Suprapubic skin (tissue), 4 donors: ENCODE data around the gene AGBL1. TPM values are rescaled to one million over a fixed set of nuclear protein-coding genes. Genes with fewer than 3 reads are reported as not detected.

Experiments
- DNase-seq, 2 donors: peaks; one replicate each; pipeline ENCODE4 v3.0.0-alpha.2; 2019; ENCODE audit warnings: low spot score in 2 of 2
- H3K27ac ChIP-seq: fragments of 200-600 bp; sonication (generic); one replicate; pipeline ENCODE4 v1.5.1; 2019
- H3K27me3 ChIP-seq: fragments of 200-600 bp; sonication (generic); one replicate; pipeline ENCODE4 v1.5.1; 2019
- H3K36me3 ChIP-seq: fragments of 200-600 bp; sonication (generic); one replicate; pipeline ENCODE4 v1.5.1; 2019
- H3K4me1 ChIP-seq: fragments of 200-600 bp; sonication (generic); one replicate; pipeline ENCODE4 v1.5.1; 2019
- H3K4me3 ChIP-seq: fragments of 200-600 bp; sonication (generic); one replicate; pipeline ENCODE4 v1.5.1; 2019; ENCODE audit warnings: mild to moderate bottlenecking
- H3K9me3 ChIP-seq: fragments of 200-600 bp; sonication (generic); one replicate; pipeline ENCODE4 v1.5.1; 2019
- EP300 ChIP-seq: sonication (generic); formaldehyde crosslinking; IDR thresholded peaks from one replicate; pipeline ENCODE4 v1.6.1; 2017; ENCODE audit warnings: antibody characterized with exemption
- POLR2A ChIP-seq, 2 donors: fragments of 450-650 bp; IDR thresholded peaks; one replicate each; pipeline ENCODE4 v1.6.1; 2017; ENCODE audit warnings: antibody characterized with exemption in 2 of 2, mild to moderate bottlenecking in 2 of 2, moderate library complexity in 2 of 2
- POLR2AphosphoS5 ChIP-seq, 3 donors: sonication (generic); formaldehyde crosslinking; IDR thresholded peaks; one replicate each; pipeline ENCODE4 v1.6.1; 2017; ENCODE audit warnings: antibody characterized with exemption in 3 of 3
- WGBS: methylation state at CpG from one replicate; pipeline ENCODE4 v1.1.5; 2018; 5-methylcytosine and 5-hydroxymethylcytosine counted together
- total RNA-seq, 4 donors: library from RNA; depleted of rRNA; stranded (reverse); fragments of >200 nt; gene quantifications; one replicate each; pipeline ENCODE4 v1.1.0, GENCODE V29; 2016
- TF ChIP-seq, protein P1 (sequence below), 2 donors: fragments of 200-600 bp in 1 of 2; fragments of 450-650 bp in 1 of 2; sonication (generic) in 1 of 2; IDR thresholded peaks; one replicate each; pipeline ENCODE4 v1.5.1; 2016 to 2019; ENCODE audit warnings: antibody characterized with exemption in 2 of 2, mild to moderate bottlenecking in 1 of 2, moderate library complexity in 1 of 2

AGBL1 gene
- total RNA-seq, 4 donors from 2014 or later = 0.23 to 0.56 TPM; not detected in 2

DNA sequence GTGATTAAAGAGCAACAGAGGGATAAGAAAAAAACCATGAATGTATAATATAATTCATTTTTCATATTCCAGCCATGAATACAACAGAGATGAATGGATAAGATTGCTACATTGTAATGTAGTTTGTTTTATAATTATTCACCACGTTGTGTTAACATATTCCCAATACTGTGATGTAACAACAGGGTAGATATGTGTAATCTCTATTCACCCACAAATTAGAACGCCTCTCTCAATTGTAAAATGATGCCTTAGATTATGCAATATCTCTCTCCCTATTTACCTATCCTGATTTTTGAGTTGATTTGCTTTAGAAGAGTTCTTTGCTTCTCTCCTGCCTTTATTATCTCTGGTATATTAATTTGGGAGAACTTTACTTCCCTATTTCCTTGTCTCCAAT is 193.6 kb downstream of the AGBL1 start:
- no peak for DNase-seq
- no peak for TF ChIP-seq POLR2AphosphoS5 (IDR thresholded peaks at IDR 0.05)
- TF ChIP-seq POLR2A (IDR thresholded peaks at IDR 0.05) = no peak
- TF ChIP-seq, protein P1, sequence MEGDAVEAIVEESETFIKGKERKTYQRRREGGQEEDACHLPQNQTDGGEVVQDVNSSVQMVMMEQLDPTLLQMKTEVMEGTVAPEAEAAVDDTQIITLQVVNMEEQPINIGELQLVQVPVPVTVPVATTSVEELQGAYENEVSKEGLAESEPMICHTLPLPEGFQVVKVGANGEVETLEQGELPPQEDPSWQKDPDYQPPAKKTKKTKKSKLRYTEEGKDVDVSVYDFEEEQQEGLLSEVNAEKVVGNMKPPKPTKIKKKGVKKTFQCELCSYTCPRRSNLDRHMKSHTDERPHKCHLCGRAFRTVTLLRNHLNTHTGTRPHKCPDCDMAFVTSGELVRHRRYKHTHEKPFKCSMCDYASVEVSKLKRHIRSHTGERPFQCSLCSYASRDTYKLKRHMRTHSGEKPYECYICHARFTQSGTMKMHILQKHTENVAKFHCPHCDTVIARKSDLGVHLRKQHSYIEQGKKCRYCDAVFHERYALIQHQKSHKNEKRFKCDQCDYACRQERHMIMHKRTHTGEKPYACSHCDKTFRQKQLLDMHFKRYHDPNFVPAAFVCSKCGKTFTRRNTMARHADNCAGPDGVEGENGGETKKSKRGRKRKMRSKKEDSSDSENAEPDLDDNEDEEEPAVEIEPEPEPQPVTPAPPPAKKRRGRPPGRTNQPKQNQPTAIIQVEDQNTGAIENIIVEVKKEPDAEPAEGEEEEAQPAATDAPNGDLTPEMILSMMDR (IDR thresholded peaks at IDR 0.05) = no peak
- TF ChIP-seq EP300 = no peak
- H3K4me3 ChIP-seq = no peak overlapping the region
- H3K27me3 ChIP-seq = no peaks in the 10 kb centered on the region
- no peaks in the 10 kb centered on the region for H3K4me1 ChIP-seq
- no peaks in the 10 kb centered on the region for H3K9me3 ChIP-seq
- H3K36me3 ChIP-seq = no peaks in the 10 kb centered on the region
- 73% methylated on average over 2 of the region's 2 CpGs for WGBS
- no peak overlapping the region for H3K27ac ChIP-seq

DNA sequence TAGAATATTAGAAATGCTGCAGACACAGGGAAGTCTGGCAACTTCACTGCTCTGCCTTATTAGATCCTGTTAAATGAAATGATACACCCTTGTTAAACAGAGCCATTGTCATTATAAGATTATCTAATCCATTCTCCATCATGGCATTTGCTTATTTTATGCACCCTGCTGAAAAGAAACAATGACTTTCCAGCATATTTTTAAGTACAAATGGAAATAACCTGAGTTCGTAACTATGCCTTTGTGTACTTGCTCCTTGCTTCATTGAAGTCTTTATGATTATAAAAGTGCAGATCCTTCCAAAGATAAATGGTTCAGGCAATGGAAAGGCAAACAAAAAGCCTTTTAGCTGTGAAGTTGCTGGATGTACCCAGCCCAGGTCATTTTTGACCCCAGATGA is 195.7 kb downstream of the AGBL1 start:
- Histone ChIP-seq H3K36me3 (no peaks in the 10 kb centered on the region), H3K9me3 (no peaks in the 10 kb centered on the region), H3K27me3 (no peaks in the 10 kb centered on the region), H3K27ac (no peak overlapping the region), H3K4me3 (no peak overlapping the region), H3K4me1 (no peaks in the 10 kb centered on the region)
- WGBS = 86% methylated on average over 1 of the region's 1 CpG
- TF ChIP-seq POLR2AphosphoS5 (IDR thresholded peaks at IDR 0.05) (no peak), EP300 (no peak), POLR2A (IDR thresholded peaks at IDR 0.05) (no peak)
- TF ChIP-seq, protein P1 (IDR thresholded peaks at IDR 0.05) = no peak
- DNase-seq = no peak

DNA sequence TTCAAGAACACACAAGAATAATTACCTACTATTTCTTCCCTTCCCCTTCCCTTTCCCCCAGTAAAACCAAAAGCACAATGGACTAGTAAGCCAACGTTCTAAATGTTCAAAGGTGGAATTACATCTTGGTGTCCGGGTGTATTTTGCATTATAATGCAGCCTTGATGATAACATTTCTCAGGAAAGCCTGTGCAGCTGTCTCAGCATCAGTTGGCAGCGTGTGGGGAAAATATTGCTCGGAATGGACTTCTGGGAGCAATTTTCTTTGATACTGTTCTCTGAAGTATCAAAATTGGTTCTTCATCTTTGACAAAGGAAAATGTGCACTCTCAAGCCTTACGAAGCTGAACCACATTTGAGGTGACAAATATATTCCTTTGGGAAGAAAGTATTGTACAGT is 198.9 kb downstream of the AGBL1 start:
- no peaks in the 10 kb centered on the region for H3K36me3 ChIP-seq
- H3K27me3 ChIP-seq = no peaks in the 10 kb centered on the region
- DNase-seq = no peak
- TF ChIP-seq, protein P1 (IDR thresholded peaks at IDR 0.05) = no peak
- TF ChIP-seq POLR2A (IDR thresholded peaks at IDR 0.05) (no peak), EP300 (no peak), POLR2AphosphoS5 (IDR thresholded peaks at IDR 0.05) (no peak)
- WGBS = 61% methylated on average over 5 of the region's 5 CpGs
- no peak overlapping the region for H3K27ac ChIP-seq
- H3K9me3 ChIP-seq = no peaks in the 10 kb centered on the region
- no peaks in the 10 kb centered on the region for H3K4me1 ChIP-seq
- no peak overlapping the region for H3K4me3 ChIP-seq

DNA sequence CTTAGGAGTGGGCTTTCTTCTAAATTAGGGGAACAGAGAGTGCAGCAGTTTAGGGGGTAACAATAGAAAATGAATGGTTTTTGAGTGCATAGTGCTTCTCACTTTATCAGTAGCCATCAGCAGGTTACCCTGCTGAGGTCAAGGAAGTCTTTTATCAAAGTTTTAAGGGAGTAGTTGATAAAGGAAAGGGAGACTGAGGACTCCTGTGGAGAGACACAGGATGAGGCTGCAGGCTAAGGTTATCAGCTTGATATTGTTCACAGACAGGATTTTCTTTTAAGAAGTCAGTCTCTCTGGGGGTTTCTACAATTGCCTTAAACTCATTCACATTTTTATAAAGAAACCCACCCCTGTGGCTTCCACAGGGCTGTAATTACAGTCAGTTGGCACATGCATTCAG is 205.0 kb downstream of the AGBL1 start:
- H3K27me3 ChIP-seq = no peaks in the 10 kb centered on the region
- H3K36me3 ChIP-seq = no peaks in the 10 kb centered on the region
- DNase-seq = no peak
- TF ChIP-seq, protein P1 (IDR thresholded peaks at IDR 0.05) = no peak
- TF ChIP-seq POLR2A (IDR thresholded peaks at IDR 0.05) = no peak
- TF ChIP-seq EP300 = no peak
- H3K27ac ChIP-seq = no peak overlapping the region
- no peaks in the 10 kb centered on the region for H3K9me3 ChIP-seq
- no peaks in the 10 kb centered on the region for H3K4me1 ChIP-seq
- no peak overlapping the region for H3K4me3 ChIP-seq

DNA sequence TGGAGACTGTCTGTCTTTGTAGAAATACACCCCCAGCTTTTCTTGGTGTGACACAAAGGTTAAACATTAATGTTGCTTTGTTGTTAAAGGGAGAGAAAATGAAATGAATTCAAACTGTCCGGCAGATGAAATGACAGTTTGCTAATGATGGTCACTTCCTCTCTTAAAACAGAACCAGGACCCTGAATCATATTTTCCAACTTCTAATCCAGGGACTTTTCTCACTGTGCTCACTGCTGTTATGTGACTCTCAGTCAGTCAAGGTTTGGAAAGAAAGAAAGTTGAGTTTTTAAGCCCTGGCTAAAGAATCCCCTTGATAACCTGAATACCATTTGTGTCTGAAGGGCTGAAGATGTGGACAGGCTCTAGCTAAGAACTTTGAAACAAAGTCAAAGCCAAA is 215.8 kb downstream of the AGBL1 start:
- WGBS = 67% methylated on average over 1 of the region's 1 CpG
- Histone ChIP-seq H3K27me3 (no peaks in the 10 kb centered on the region), H3K27ac (no peak overlapping the region), H3K9me3 (peaks cover 6% of the 10 kb centered on the region), H3K4me3 (no peak overlapping the region), H3K36me3 (no peaks in the 10 kb centered on the region), H3K4me1 (no peaks in the 10 kb centered on the region)
- TF ChIP-seq EP300 = no peak
- no peak for TF ChIP-seq POLR2AphosphoS5 (IDR thresholded peaks at IDR 0.05)
- TF ChIP-seq, protein P1 (IDR thresholded peaks at IDR 0.05) = no peak
- no peak for TF ChIP-seq POLR2A (IDR thresholded peaks at IDR 0.05)
- DNase-seq = no peak
